ENCODE measurements around the gene CFAP69. TPM values are rescaled to one million over a fixed set of nuclear protein-coding genes. Genes with fewer than 3 reads are reported as not detected.

The CFAP69 gene
- total and polyA plus RNA-seq, 10 of the 15 experiments (the other 5 are each of a cell fraction or from before 2014, with no cell fraction given): 0.11 to 3.1 (median 0.48) TPM; not detected in 1

DNA sequence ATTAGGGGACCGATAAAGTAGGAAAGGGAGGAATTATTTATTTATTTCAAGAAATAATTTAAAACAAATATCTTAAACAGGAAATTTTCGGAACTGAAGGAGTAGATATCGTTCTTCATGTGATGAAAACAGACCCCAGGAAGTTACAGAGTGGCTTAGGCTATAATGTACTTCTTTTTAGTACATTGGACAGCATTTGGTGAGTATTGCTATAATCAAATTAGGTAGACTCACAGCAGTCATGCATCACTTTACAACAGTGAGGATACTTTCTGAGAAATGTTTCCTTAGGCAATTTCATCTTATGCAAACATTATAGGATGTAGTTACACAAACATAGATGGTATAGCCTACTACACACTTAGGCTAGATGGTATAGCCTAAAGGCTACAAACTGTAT lies 43.2 kb downstream of the CFAP69 start (continued):
- TF ChIP-seq, protein P1, sequence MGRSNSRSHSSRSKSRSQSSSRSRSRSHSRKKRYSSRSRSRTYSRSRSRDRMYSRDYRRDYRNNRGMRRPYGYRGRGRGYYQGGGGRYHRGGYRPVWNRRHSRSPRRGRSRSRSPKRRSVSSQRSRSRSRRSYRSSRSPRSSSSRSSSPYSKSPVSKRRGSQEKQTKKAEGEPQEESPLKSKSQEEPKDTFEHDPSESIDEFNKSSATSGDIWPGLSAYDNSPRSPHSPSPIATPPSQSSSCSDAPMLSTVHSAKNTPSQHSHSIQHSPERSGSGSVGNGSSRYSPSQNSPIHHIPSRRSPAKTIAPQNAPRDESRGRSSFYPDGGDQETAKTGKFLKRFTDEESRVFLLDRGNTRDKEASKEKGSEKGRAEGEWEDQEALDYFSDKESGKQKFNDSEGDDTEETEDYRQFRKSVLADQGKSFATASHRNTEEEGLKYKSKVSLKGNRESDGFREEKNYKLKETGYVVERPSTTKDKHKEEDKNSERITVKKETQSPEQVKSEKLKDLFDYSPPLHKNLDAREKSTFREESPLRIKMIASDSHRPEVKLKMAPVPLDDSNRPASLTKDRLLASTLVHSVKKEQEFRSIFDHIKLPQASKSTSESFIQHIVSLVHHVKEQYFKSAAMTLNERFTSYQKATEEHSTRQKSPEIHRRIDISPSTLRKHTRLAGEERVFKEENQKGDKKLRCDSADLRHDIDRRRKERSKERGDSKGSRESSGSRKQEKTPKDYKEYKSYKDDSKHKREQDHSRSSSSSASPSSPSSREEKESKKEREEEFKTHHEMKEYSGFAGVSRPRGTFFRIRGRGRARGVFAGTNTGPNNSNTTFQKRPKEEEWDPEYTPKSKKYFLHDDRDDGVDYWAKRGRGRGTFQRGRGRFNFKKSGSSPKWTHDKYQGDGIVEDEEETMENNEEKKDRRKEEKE (IDR thresholded peaks at IDR 0.05): no peak
- TF ChIP-seq HDAC2 (IDR thresholded peaks at IDR 0.05): no peak

DNA sequence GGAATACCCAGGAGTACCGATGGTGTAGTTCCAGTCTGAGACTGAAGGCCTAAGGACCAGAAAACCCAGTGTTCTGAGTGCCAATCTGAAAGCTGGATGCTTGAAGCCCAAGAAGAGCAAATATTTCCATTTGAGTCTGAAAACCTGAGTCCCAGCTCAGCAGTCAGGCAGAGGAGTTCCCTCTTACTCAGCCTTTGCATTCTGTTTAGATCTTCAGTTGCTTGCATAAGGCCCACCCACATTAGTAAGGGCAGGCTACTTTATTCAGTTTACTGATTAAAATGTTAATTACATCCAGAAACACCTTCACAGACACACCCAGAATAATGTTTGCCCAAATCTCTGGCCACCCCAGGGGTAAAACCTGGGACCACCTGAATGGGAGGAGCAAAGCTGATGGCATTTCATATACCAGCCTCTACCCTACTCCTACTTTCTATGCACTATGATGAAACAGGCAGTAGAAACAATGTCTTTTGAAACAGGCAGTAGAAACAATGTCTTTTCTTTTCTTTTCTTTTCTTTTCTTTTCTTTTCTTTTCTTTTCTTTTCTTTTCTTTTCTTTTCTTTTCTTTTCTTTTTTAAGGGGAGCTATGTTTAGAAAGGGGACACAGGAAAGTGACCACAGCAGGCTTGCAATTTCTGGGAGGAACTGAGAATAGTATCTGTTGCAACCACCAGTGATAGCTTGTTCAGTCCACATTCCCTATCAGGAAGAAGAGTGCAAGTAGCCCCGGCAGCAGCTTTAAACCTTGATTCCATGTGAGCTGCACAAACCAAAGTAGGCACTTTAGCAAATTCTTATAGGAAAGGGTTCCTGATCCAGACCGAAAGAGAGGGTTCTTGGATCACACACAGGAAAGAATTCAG lies 45.5 kb downstream of the CFAP69 start:
- Histone ChIP-seq H3K4me2 (ENCODE audit: control insufficient read depth, insufficient read depth) (no peak overlapping the region), H3K4me1 (ENCODE audit: control insufficient read depth, insufficient read depth, low read length) (no peaks in the 10 kb centered on the region), H3K36me3 (ENCODE audit: control insufficient read depth in 2 of 2, insufficient read depth in 2 of 2, low read length in 1 of 2) (no peaks in the 10 kb centered on the region), H3K4me3 (no peak overlapping the region), H3K9ac (ENCODE audit: control insufficient read depth, insufficient read depth, low read length) (no peak overlapping the region), H3K79me2 (ENCODE audit: control insufficient read depth, insufficient read depth, low read length) (no peaks in the 10 kb centered on the region), H3K27me3 (replicated peaks in 1 of 2; ENCODE audit: control insufficient read depth in 2 of 2, insufficient read depth in 2 of 2, low read length in 1 of 2) (no peaks in the 10 kb centered on the region; a peak in 1 of 4 replicates), H3K27ac (ENCODE audit: control insufficient read depth, insufficient read depth) (no peak overlapping the region), H2AFZ (ENCODE audit: control insufficient read depth, low read depth, low read length) (no peak overlapping the region), H3K9me3 (replicated peaks; ENCODE audit: control insufficient read depth, insufficient read depth, low read length) (no peaks in the 10 kb centered on the region), H4K20me1 (ENCODE audit: control insufficient read depth, insufficient read depth) (no peaks in the 10 kb centered on the region)
- ChIA-PET RAD21 (ENCODE audit: unreplicated experiment) (no interaction called here), POLR2A (interaction anchor here (0.6 kb wide), 1 partner anchor 16 kb away, joined by 3 read pairs; no protein-coding TSS in a partner anchor), SMC1A (ENCODE audit: uncharacterized antibody, unreplicated experiment) (interaction anchor here (0.9 to 1.6 kb wide), 3 partner anchors 26 to 137 kb away, joined by 3 to 5 read pairs (median 5); partner anchors contain the start of genes GTPBP10 and STEAP1), CTCF (interaction anchor here (0.7 to 2.0 kb wide), 5 partner anchors 10 to 141 kb away, joined by 3 to 9 read pairs (median 3); no protein-coding TSS in a partner anchor)
- no peak for ATAC-seq
- DNase-seq (ENCODE audit: low read depth, low spot score): no peak
- intact Hi-C loops (cut with micrococcal nuclease; ENCODE audit: unreplicated experiment): no loop called here
- no TSS peak for BruUV-seq (replicated peaks)
- FAIRE-seq: no peak
- in situ Hi-C loops (cut with MboI): no loop called here
- 55% methylated on average over 3 of the region's 3 CpGs for WGBS (ENCODE audit: insufficient coverage, insufficient replicate concordance, low lambda C conversion rate, missing lambda C conversion rate)
- TF ChIP-seq, protein P2, sequence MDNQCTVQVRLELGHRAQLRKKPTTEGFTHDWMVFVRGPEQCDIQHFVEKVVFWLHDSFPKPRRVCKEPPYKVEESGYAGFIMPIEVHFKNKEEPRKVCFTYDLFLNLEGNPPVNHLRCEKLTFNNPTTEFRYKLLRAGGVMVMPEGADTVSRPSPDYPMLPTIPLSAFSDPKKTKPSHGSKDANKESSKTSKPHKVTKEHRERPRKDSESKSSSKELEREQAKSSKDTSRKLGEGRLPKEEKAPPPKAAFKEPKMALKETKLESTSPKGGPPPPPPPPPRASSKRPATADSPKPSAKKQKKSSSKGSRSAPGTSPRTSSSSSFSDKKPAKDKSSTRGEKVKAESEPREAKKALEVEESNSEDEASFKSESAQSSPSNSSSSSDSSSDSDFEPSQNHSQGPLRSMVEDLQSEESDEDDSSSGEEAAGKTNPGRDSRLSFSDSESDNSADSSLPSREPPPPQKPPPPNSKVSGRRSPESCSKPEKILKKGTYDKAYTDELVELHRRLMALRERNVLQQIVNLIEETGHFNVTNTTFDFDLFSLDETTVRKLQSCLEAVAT (IDR thresholded peaks at IDR 0.05): no peak
- TF ChIP-seq, protein P3, sequence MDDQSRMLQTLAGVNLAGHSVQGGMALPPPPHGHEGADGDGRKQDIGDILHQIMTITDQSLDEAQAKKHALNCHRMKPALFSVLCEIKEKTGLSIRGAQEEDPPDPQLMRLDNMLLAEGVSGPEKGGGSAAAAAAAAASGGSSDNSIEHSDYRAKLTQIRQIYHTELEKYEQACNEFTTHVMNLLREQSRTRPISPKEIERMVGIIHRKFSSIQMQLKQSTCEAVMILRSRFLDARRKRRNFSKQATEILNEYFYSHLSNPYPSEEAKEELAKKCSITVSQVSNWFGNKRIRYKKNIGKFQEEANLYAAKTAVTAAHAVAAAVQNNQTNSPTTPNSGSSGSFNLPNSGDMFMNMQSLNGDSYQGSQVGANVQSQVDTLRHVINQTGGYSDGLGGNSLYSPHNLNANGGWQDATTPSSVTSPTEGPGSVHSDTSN (IDR thresholded peaks at IDR 0.05; ENCODE audit: insufficient replicate concordance, low read depth, low read length): no peak
- no peak for TF ChIP-seq HDGF (IDR thresholded peaks at IDR 0.05)
- no peak for TF ChIP-seq CHD1 (IDR thresholded peaks at IDR 0.05; ENCODE audit: low read depth, low read length)
- TF ChIP-seq, protein P4, sequence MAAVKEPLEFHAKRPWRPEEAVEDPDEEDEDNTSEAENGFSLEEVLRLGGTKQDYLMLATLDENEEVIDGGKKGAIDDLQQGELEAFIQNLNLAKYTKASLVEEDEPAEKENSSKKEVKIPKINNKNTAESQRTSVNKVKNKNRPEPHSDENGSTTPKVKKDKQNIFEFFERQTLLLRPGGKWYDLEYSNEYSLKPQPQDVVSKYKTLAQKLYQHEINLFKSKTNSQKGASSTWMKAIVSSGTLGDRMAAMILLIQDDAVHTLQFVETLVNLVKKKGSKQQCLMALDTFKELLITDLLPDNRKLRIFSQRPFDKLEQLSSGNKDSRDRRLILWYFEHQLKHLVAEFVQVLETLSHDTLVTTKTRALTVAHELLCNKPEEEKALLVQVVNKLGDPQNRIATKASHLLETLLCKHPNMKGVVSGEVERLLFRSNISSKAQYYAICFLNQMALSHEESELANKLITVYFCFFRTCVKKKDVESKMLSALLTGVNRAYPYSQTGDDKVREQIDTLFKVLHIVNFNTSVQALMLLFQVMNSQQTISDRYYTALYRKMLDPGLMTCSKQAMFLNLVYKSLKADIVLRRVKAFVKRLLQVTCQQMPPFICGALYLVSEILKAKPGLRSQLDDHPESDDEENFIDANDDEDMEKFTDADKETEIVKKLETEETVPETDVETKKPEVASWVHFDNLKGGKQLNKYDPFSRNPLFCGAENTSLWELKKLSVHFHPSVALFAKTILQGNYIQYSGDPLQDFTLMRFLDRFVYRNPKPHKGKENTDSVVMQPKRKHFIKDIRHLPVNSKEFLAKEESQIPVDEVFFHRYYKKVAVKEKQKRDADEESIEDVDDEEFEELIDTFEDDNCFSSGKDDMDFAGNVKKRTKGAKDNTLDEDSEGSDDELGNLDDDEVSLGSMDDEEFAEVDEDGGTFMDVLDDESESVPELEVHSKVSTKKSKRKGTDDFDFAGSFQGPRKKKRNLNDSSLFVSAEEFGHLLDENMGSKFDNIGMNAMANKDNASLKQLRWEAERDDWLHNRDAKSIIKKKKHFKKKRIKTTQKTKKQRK (IDR thresholded peaks at IDR 0.05; ENCODE audit: low read depth, low read length): no peak
- TF ChIP-seq EED (IDR thresholded peaks at IDR 0.05; ENCODE audit: low read depth): no peak
- TF ChIP-seq CBFB (IDR thresholded peaks at IDR 0.05; ENCODE audit: low read depth): no peak
- TF ChIP-seq POLR2AphosphoS2 (IDR thresholded peaks at IDR 0.05; ENCODE audit: low read depth, low read length): no peak
- TF ChIP-seq ASH2L (IDR thresholded peaks at IDR 0.05; ENCODE audit: borderline replicate concordance, low read depth): no peak
- no peak for TF ChIP-seq ZNF622 (IDR thresholded peaks at IDR 0.05)
- TF ChIP-seq HDAC2 (IDR thresholded peaks at IDR 0.05): no peak
- TF ChIP-seq YY1 (IDR thresholded peaks at IDR 0.05; ENCODE audit: low read depth, low read length): no peak

Measured in GM12878 (cell line).